Ishikawa (cell line): Measurements from ENCODE around the gene KDM2A.

ENCODE experiments used
- CREB1 ChIP-seq: IDR thresholded peaks from 2 replicates; pipeline ENCODE4 v1.6.1; 2012; ENCODE audit warnings: low read depth
- EP300 ChIP-seq: IDR thresholded peaks from 2 replicates; pipeline ENCODE4 v1.6.1; 2012; ENCODE audit warnings: borderline replicate concordance
- FOXM1 ChIP-seq: IDR thresholded peaks from 2 replicates; pipeline ENCODE4 v1.6.1; 2012; ENCODE audit warnings: low read depth, borderline replicate concordance
- MAX ChIP-seq: IDR thresholded peaks from 2 replicates; pipeline ENCODE4 v1.6.1; 2012
- RAD21 ChIP-seq: IDR thresholded peaks from 2 replicates; pipeline ENCODE4 v1.6.1; 2012; ENCODE audit warnings: low read depth
- REST ChIP-seq: IDR thresholded peaks from 2 replicates; pipeline ENCODE4 v1.6.1; 2012; ENCODE audit warnings: low read depth, mild to moderate bottlenecking
- TAF1 ChIP-seq: IDR thresholded peaks from 2 replicates; pipeline ENCODE4 v1.6.1; 2012; ENCODE audit warnings: low read depth, mild to moderate bottlenecking
- YY1 ChIP-seq: IDR thresholded peaks from 2 replicates; pipeline ENCODE4 v1.6.1; 2012; ENCODE audit warnings: low read depth

DNA sequence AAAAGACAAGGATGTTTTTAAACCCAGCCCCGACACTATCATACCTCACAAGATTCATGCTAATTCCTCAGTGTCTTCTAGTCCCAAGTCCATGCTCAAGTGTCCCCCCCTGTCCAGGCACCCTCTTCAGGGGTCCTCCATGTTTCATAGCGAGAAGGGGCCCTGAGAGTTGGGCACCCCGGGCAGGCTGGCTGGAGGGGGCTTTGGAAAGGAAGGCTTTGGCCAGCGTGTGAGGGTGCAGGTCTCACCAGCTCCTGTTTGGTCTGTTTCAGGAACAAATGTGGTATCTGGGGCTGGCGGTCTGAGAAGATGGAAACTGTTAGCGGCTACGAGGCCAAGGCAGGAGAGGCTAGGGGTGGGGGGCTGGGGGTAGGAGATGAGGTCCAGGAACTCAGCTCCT is 179.7 kb downstream of the KDM2A start:
- TF ChIP-seq YY1 (no peak), TAF1 (no peak), MAX (no peak), CREB1 (no peak), RAD21 (no peak), EP300 (no peak), REST (no peak), FOXM1 (no peak)
